Measurements from ENCODE around the gene C11orf97. TPM values are rescaled to one million over a fixed set of nuclear protein-coding genes. Genes with fewer than 3 reads are reported as not detected.

The C11orf97 gene
- total RNA-seq, 1 donor from 2014 or later: not detected

DNA sequence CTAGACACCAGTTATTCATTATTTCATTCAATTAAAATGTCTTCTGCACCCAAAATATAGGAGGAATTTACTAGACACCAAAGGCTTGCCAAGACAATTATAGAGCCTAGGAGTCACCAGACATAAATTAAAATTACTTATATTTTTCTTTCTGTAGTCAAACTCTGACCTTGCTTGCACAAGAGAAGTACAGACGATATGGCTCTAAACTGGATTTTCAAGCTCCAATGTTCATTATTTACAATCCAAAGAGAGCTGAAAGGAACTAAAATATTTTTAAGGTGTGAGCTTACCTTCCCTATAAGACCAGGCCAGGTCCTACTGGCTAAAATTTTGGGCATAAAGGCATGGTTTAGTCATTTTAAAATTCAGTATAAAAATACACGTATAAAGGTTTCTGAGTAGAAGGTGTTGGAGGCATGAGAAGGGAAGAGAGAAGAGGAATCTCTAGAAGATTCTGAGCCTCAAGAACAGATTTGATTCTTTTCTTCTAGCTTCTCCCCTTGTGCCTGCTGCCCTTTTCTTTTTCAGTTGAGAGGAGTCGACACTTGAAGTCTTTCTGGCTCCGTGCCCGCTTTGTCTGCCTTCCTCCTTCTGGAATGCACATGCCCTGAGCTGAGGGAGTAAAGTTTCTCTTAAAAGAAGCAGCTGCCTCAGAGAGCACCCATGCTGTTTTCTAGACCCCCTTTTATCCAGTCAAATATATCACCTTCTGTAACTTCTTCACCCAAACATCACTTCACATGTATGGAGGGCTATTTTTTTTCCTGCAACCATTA lies 13.5 kb downstream of the C11orf97 start:
- no peak overlapping the region for H3K4me3 ChIP-seq (ENCODE audit: low read depth, low read length)
- no peak for DNase-seq (ENCODE audit: low read depth)
- TF ChIP-seq CTCF (conservative IDR thresholded peaks at IDR 0.05; ENCODE audit: low read depth, low read length): no peak

DNA sequence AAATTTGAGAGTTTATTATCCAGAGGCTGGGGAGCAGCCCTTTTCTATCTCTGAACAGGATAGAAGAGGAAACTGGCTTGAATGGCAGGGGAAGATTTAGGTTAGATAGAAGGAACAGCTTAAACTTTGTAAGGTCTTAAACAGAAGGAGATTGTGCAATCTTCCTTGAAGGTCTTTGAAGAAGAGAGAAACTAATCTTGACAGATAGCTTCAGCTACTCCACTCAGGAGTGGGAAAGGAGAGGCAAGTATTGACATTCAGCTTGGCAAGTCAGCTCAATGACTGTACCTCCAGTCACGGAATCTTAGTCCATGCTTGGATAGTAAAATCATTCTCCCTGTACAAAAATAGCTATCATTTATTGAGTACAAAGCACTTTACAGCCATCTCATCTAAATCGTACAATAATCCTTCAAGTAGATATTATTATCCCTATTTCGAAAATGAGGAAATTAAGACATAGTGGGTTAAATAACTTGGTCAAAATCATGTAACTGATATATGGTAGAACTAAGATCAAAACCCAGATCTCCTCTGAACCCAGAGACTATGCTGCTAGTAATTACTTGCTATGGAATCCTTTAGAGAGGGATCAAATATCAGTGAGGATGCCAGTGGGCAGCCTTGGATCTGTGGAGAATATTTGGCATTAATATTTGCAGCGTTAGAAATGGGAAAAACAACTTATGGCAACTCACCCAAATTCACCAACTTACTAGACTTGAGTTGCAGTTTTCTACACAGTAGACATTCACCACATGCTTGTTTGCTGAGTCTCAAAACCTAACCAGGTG lies 14.6 kb downstream of the C11orf97 start:
- H3K4me3 ChIP-seq (ENCODE audit: low read depth, low read length): no peak overlapping the region
- DNase-seq (ENCODE audit: low read depth): no peak
- no peak for TF ChIP-seq CTCF (conservative IDR thresholded peaks at IDR 0.05; ENCODE audit: low read depth, low read length)

DNA sequence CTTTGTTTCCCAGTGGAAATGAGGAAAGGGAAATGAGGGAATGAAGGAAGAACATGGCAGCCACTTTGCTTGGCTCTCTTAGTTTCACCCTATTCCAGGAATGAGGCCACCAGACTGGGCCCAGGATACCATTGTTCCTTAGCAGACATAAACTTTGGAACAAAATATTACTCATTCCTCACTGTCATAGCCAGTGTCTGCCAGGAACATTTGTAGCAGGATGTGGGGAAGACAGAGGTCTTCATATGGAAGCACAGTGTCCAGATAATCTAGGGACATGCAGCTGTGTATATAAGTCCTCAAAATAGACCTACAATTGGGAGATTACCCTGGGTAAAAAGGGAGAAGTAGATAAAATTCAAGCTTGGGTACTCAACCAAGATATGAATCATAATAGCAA lies 16.3 kb downstream of the C11orf97 start:
- no peak for DNase-seq (ENCODE audit: low read depth)
- no peak overlapping the region for H3K4me3 ChIP-seq (ENCODE audit: low read depth, low read length)
- no peak for TF ChIP-seq CTCF (conservative IDR thresholded peaks at IDR 0.05; ENCODE audit: low read depth, low read length)

DNA sequence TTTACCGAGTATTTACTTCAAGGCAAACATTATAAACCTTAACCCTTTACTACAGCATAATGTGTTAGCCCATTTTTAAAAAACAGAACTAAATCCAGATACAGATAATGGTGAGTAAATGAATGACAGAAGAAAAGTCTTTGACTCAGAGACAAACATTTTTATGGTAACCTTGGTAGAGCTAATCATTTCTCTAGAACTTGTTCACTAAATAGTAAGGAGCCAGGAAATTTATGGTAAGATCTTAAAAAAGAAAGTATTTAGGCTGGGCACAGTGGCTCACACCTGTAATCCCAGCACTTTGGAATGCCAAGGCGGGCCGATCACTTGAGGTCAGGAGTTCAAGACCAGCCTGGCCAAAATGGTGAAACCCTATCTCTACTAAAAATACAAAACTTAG lies 19.9 kb downstream of the C11orf97 start:
- no peak for DNase-seq (ENCODE audit: low read depth)
- no peak for TF ChIP-seq CTCF (conservative IDR thresholded peaks at IDR 0.05; ENCODE audit: low read depth, low read length)
- no peak overlapping the region for H3K4me3 ChIP-seq (ENCODE audit: low read depth, low read length)

DNA sequence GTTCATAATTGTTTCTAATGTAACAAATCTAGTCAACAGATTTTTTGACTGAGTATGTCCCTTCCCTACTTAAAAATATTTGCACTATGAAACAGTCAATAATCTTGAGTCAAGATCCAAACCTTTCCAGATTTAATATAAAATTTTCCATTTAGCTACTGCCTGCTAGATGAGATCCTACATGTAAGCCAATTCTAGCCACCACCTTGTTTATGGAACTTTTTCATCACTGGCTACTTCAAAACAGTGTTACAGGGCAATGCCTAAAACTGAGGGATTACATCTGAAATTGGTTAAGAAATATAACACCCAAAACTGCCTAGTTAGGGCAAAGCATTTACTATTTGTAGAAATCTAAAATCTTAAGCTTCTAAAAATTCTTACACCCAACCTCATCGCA lies 20.9 kb downstream of the C11orf97 start:
- no peak for DNase-seq (ENCODE audit: low read depth)
- no peak for TF ChIP-seq CTCF (conservative IDR thresholded peaks at IDR 0.05; ENCODE audit: low read depth, low read length)
- no peak overlapping the region for H3K4me3 ChIP-seq (ENCODE audit: low read depth, low read length)

DNA sequence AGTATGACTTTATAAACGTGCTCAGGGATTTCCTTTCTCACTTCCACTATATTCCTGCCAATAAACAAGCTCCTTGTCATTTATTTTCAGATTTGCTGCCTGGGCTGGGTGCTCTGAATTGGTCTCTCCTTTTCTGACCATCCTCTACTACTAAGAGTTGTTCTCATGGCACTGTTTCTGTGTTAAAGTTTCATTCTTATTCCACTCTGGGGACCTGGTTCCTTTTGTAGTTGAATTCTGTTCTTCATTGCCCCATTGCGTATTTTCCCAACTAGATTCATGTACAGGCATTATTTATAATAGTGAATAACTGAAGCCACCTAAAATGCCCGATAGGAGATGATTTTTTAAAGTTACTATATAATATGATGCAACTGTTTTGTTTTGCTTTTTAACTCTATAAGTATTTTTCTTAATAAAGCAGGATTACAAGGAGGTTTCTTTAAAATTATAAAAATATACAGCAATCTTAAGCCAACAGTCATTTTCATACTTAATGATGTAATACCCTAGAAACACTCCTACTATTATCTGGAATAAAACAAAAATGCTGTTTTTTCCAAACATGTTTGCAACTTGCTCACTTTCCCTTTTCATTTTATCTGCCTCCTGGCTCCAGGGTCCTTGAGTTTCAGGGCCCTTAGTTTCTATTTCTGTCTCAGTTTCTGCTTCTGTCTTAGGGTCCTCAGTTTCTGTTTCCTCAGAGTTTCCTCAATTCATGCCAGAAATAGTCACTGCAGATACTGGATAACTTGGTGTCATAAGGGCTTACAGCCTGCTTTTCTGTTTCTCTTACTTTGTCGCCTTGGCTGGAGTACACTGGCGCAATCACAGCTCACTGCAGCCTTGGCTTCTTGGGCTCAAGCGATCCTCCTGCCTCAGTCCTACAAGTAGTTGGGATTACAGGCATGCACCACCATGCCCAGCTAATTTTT lies 21.7 kb downstream of the C11orf97 start:
- TF ChIP-seq CTCF (conservative IDR thresholded peaks at IDR 0.05; ENCODE audit: low read depth, low read length): no peak
- H3K4me3 ChIP-seq (ENCODE audit: low read depth, low read length): no peak overlapping the region
- DNase-seq (ENCODE audit: low read depth): no peak

Data from epithelial cell of proximal tubule (primary cell).